CD14-positive monocyte (primary cell): ENCODE results near the gene SPSB1. TPM values are rescaled to one million over a fixed set of nuclear protein-coding genes. Genes with fewer than 3 reads are reported as not detected.

Experiments used
- DNase-seq, 3 donors: peaks; one replicate each; pipeline ENCODE4 v3.0.0-alpha.2; 2011 to 2022
- H2AFZ ChIP-seq: 2 replicates; pipeline ENCODE4 v1.6.0; 2012; ENCODE audit warnings: mild to moderate bottlenecking, low read depth, low read length, inconsistent platforms; ENCODE audit not compliant: insufficient read depth, poor library complexity, severe bottlenecking
- H3K27ac ChIP-seq, 2 donors: 1 replicate in 1 of 2; 2 replicates in 1 of 2; pipeline ENCODE4 v1.5.1; 2012 to 2013; ENCODE audit warnings: low read length in 2 of 2, control low read depth in 1 of 2, inconsistent platforms in 1 of 2, low read depth in 1 of 2, mild to moderate bottlenecking in 1 of 2
- H3K27me3 ChIP-seq, 2 donors: one replicate each; pipeline versions ENCODE4 v1.6.0 to v1.6.1; 2011 to 2013; ENCODE audit warnings: low read length in 2 of 2; ENCODE audit not compliant: control insufficient read depth in 2 of 2, insufficient read depth in 2 of 2
- H3K36me3 ChIP-seq, 2 donors: replicated peaks in 1 of 2; 1 replicate in 1 of 2; 2 replicates in 1 of 2; pipeline versions ENCODE4 v1.5.1 to v1.6.1; 2012 to 2013; ENCODE audit warnings: low read length in 2 of 2, control low read depth in 1 of 2, inconsistent platforms in 1 of 2, mild to moderate bottlenecking in 1 of 2; ENCODE audit not compliant: insufficient read depth in 2 of 2, control insufficient read depth in 1 of 2
- H3K4me1 ChIP-seq, 2 donors: 1 replicate in 1 of 2; 2 replicates in 1 of 2; pipeline versions ENCODE4 v1.5.1 to v1.6.1; 2012 to 2013; ENCODE audit warnings: low read length in 2 of 2, control low read depth in 1 of 2, inconsistent platforms in 1 of 2, mild to moderate bottlenecking in 1 of 2, moderate library complexity in 1 of 2; ENCODE audit not compliant: insufficient read depth in 2 of 2, control insufficient read depth in 1 of 2
- H3K4me2 ChIP-seq: replicated peaks from 2 replicates; pipeline ENCODE3; 2012; ENCODE audit warnings: low read length, moderate library complexity, mild to moderate bottlenecking; ENCODE audit not compliant: poor library complexity, severe bottlenecking; ENCODE audit errors: extremely low read depth
- H3K4me3 ChIP-seq, 3 experiments: fragments of 200-600 bp in 1 of 3; sonication (generic) in 1 of 3; replicated peaks in 1 of 3; 1 replicate in 2 of 3; 2 replicates in 1 of 3; pipeline ENCODE4 v1.5.1; 2011 to 2013; ENCODE audit warnings: low read length in 3 of 3, mild to moderate bottlenecking in 3 of 3, control low read depth in 2 of 3, low read depth in 2 of 3, inconsistent platforms in 1 of 3, moderate library complexity in 1 of 3
- H3K79me2 ChIP-seq: 2 replicates; pipeline ENCODE4 v1.6.0; 2012; ENCODE audit warnings: mild to moderate bottlenecking, control low read depth, inconsistent platforms, low read length, moderate library complexity; ENCODE audit not compliant: insufficient read depth
- H3K9ac ChIP-seq: 2 replicates; pipeline ENCODE4 v1.6.0; 2017; ENCODE audit warnings: low read length, mild to moderate bottlenecking; ENCODE audit not compliant: insufficient read depth, poor library complexity, severe bottlenecking
- H3K9me3 ChIP-seq, 2 donors: replicated peaks in 1 of 2; 1 replicate in 1 of 2; 2 replicates in 1 of 2; pipeline versions ENCODE4 v1.5.1 to v1.6.1; 2012 to 2013; ENCODE audit warnings: low read length in 2 of 2, control low read depth in 1 of 2; ENCODE audit not compliant: control insufficient read depth in 1 of 2, insufficient read depth in 1 of 2
- H4K20me1 ChIP-seq: 2 replicates; pipeline ENCODE4 v1.6.0; 2012; ENCODE audit warnings: mild to moderate bottlenecking, low read length, control low read depth, moderate library complexity; ENCODE audit not compliant: insufficient read depth
- H3K27ac Mint-ChIP-seq, 7 donors: one replicate each; pipeline ENCODE4 v1.8.0; 2020; ENCODE audit warnings: mild to moderate bottlenecking in 7 of 7, mixed read lengths in 7 of 7, moderate library complexity in 6 of 7, inconsistent platforms in 2 of 7
- H3K27me3 Mint-ChIP-seq, 3 donors: one replicate each; pipeline ENCODE4 v1.8.0; 2021 to 2022; ENCODE audit warnings: low read depth in 3 of 3, mild to moderate bottlenecking in 3 of 3, mixed read lengths in 3 of 3, moderate library complexity in 3 of 3, inconsistent platforms in 1 of 3
- H3K36me3 Mint-ChIP-seq, 2 donors: one replicate each; pipeline ENCODE4 v1.8.0; 2020; ENCODE audit warnings: mixed read lengths in 2 of 2, inconsistent platforms in 1 of 2, mild to moderate bottlenecking in 1 of 2
- H3K4me1 Mint-ChIP-seq: one replicate; pipeline ENCODE4 v1.8.0; 2020; ENCODE audit warnings: mild to moderate bottlenecking, mixed read lengths
- H3K4me3 Mint-ChIP-seq, 2 donors: one replicate each; pipeline ENCODE4 v1.8.0; 2020; ENCODE audit warnings: mild to moderate bottlenecking in 2 of 2, mixed read lengths in 2 of 2, moderate library complexity in 1 of 2
- H3K9me3 Mint-ChIP-seq, 7 donors: one replicate each; pipeline ENCODE4 v1.8.0; 2020 to 2022; ENCODE audit warnings: mixed read lengths in 7 of 7, mild to moderate bottlenecking in 6 of 7, moderate library complexity in 6 of 7, inconsistent platforms in 2 of 7
- WGBS: methylation state at CpG from one replicate; pipeline ENCODE4 v1.1.5; 2013; ENCODE audit warnings: missing lambda C conversion rate; ENCODE audit not compliant: insufficient coverage; 5-methylcytosine and 5-hydroxymethylcytosine counted together
- intact Hi-C, 2 donors: fragments of 100-400 bp; cut with micrococcal nuclease; formaldehyde crosslinking; loops; one replicate each; pipeline versions ENCODE4 v1.15.0 to v1.15.1; 2023
- polyA plus RNA-seq, 3 donors: library from polyadenylated mRNA; depleted of rRNA in 1 of 3; unstranded in 2 of 3; stranded (reverse) in 1 of 3; fragments of 300-500 nt in 2 of 3; fragments of >200 nt in 1 of 3; fragmentation: Illumina TruSeq in 2 of 3; gene quantifications; 1 replicate in 2 of 3; 2 replicates in 1 of 3; pipeline ENCODE4 v1.2.3, GENCODE V29; 2012 to 2021
- TF ChIP-seq, protein P1 (sequence below): fragments of 200-600 bp; IDR thresholded peaks from one replicate; pipeline ENCODE4 v1.8.0; 2022; ENCODE audit warnings: antibody characterized with exemption, mild to moderate bottlenecking

Gene SPSB1
- polyA plus RNA-seq, 3 donors = 0.15 to 1.2 (median 0.29) TPM

DNA sequence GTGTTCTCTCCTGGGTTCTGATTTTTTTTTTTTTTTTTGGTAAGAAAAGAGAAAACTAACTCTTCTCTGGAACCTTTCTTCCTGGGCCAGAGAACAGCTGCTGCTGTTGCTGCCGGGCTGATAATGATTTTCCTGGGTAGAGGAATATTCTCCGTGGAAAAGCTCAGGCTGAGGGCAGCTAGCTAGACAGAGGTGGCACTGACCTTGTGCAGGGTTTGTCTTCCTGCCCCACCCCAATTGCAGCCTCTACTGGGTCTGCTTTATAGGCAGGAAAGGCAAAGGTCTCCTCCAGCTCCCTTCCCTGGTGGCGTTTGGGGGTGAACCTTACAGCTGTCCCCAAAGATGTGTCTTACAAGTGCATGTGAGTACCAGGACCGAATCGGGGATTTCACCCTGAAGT lies 79.3 kb downstream of the SPSB1 start:
- TF ChIP-seq, protein P1, sequence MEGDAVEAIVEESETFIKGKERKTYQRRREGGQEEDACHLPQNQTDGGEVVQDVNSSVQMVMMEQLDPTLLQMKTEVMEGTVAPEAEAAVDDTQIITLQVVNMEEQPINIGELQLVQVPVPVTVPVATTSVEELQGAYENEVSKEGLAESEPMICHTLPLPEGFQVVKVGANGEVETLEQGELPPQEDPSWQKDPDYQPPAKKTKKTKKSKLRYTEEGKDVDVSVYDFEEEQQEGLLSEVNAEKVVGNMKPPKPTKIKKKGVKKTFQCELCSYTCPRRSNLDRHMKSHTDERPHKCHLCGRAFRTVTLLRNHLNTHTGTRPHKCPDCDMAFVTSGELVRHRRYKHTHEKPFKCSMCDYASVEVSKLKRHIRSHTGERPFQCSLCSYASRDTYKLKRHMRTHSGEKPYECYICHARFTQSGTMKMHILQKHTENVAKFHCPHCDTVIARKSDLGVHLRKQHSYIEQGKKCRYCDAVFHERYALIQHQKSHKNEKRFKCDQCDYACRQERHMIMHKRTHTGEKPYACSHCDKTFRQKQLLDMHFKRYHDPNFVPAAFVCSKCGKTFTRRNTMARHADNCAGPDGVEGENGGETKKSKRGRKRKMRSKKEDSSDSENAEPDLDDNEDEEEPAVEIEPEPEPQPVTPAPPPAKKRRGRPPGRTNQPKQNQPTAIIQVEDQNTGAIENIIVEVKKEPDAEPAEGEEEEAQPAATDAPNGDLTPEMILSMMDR = no peak
- H3K4me1 ChIP-seq = peaks cover 11 to 12% of the 10 kb centered on the region in 2 donors
- H3K9ac ChIP-seq = no peak overlapping the region
- H3K4me1 Mint-ChIP-seq = peaks cover 12% of the 10 kb centered on the region
- no peak overlapping the region for H2AFZ ChIP-seq
- H3K9me3 ChIP-seq = no peaks in the 10 kb centered on the region
- no peaks in the 10 kb centered on the region for H3K9me3 Mint-ChIP-seq
- no peaks in the 10 kb centered on the region for H3K36me3 ChIP-seq
- H3K27me3 ChIP-seq = no peaks in the 10 kb centered on the region
- WGBS = 86% methylated on average over 2 of the region's 5 CpGs
- H3K27me3 Mint-ChIP-seq = peaks cover 6 to 13% (median 12%) of the 10 kb centered on the region in 3 donors
- H3K4me2 ChIP-seq = no peak overlapping the region
- intact Hi-C loops = no loop called here
- no peaks in the 10 kb centered on the region for H3K36me3 Mint-ChIP-seq
- H3K27ac Mint-ChIP-seq = peak overlapping the region in 1 of 7 donors; percentile 59
- no peak overlapping the region for H3K4me3 Mint-ChIP-seq
- H4K20me1 ChIP-seq = no peaks in the 10 kb centered on the region
- H3K4me3 ChIP-seq = no peak overlapping the region
- no peak overlapping the region for H3K27ac ChIP-seq
- DNase-seq = no peak
- no peaks in the 10 kb centered on the region for H3K79me2 ChIP-seq

DNA sequence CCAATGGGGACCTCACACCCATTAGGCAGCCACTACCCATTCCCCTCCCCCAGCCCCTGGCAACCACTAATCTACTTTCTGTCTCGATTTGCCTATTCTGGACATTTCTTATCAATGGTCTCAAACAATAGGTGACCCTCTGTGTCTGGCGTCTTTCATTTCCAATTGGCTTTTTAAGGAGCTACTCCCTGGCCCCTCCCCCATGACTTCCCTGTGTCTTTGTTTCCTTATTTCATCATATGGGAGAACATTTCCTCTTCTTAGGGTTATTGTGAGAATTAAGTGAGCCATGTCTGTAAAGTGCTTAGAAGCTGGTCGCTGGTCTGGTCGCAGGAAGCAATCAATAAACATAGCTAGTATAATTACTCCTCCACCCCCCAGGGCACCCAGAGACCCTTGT lies 80.9 kb downstream of the SPSB1 start:
- H3K4me3 ChIP-seq = no peak overlapping the region
- TF ChIP-seq, protein P1 = no peak
- peaks cover 12% of the 10 kb centered on the region for H3K4me1 Mint-ChIP-seq
- H3K4me3 Mint-ChIP-seq = peak overlapping the region in 1 of 2 donors; percentile 66
- no peaks in the 10 kb centered on the region for H3K9me3 Mint-ChIP-seq
- 67% methylated on average over 1 of the region's 4 CpGs for WGBS
- H3K27ac ChIP-seq = no peak overlapping the region
- no peaks in the 10 kb centered on the region for H3K9me3 ChIP-seq
- no peak overlapping the region for H3K27ac Mint-ChIP-seq
- H3K27me3 Mint-ChIP-seq = peaks cover 0 to 12% (median 12%) of the 10 kb centered on the region in 3 donors
- no peaks in the 10 kb centered on the region for H3K27me3 ChIP-seq
- H3K36me3 ChIP-seq = no peaks in the 10 kb centered on the region
- H3K9ac ChIP-seq = no peak overlapping the region
- H3K79me2 ChIP-seq = no peaks in the 10 kb centered on the region
- no peak overlapping the region for H2AFZ ChIP-seq
- peak; percentile 4 to 38 (median 23) for DNase-seq
- intact Hi-C loops = no loop called here
- H3K4me1 ChIP-seq = peaks cover 11 to 12% of the 10 kb centered on the region in 2 donors
- H4K20me1 ChIP-seq = no peaks in the 10 kb centered on the region
- H3K4me2 ChIP-seq = peak overlapping the region; percentile 8
- H3K36me3 Mint-ChIP-seq = no peaks in the 10 kb centered on the region
